Measurements from ENCODE around the gene FRG2B.
"Not testable (repeated sequence)": the region's sequence is repeated elsewhere in the genome, so short reads cannot be mapped to it uniquely, and the experiment has no call there.

FRG2B gene

DNA sequence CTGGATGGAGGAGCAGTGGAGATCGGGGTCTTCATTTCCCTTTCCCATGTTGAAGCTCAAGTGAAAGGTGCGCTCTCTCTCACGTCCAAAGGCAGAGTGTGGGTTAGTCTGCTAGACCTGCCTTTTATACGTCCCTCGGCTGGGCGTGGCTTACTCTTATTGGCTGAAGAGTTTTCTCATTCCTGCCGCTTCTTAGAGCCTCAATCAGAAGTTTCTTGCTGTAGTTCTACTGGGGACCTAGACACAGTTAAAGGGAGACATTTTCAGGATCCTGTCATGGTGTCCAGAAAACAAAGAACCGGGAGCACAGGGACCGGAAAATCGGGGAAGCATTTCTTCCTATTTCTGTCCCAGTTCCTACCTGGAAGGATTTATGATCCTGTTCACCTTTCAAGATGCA lies at the start of gene FRG2B:
FRG2B (minus strand) TSS at position 101 of the 400 bp plus-strand sequence; CDS start at position 48, 53 bp downstream.
- ATAC-seq; H3K9me3 Mint-ChIP-seq; DNase-seq (ENCODE audit: low spot score in 2 of 2); H3K27ac Mint-ChIP-seq; H3K36me3 Mint-ChIP-seq; H3K4me1 Mint-ChIP-seq; H3K4me3 Mint-ChIP-seq: not testable (repeated sequence)

DNA sequence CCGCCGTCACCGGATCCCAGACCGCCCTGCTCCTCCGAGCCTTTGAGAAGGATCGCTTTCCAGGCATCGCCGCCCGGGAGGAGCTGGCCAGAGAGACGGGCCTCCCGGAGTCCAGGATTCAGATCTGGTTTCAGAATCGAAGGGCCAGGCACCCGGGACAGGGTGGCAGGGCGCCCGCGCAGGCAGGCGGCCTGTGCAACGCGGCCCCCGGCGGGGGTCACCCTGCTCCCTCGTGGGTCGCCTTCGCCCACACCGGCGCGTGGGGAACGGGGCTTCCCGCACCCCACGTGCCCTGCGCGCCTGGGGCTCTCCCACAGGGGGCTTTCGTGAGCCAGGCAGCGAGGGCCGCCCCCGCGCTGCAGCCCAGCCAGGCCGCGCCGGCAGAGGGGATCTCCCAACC lies 40.9 kb upstream of the FRG2B start:
- not testable (repeated sequence) for H3K36me3 Mint-ChIP-seq; H3K27ac Mint-ChIP-seq; DNase-seq (ENCODE audit: low spot score in 2 of 2); H3K4me1 Mint-ChIP-seq; H3K9me3 Mint-ChIP-seq; H3K4me3 Mint-ChIP-seq
- peak; percentile 61 for ATAC-seq

DNA sequence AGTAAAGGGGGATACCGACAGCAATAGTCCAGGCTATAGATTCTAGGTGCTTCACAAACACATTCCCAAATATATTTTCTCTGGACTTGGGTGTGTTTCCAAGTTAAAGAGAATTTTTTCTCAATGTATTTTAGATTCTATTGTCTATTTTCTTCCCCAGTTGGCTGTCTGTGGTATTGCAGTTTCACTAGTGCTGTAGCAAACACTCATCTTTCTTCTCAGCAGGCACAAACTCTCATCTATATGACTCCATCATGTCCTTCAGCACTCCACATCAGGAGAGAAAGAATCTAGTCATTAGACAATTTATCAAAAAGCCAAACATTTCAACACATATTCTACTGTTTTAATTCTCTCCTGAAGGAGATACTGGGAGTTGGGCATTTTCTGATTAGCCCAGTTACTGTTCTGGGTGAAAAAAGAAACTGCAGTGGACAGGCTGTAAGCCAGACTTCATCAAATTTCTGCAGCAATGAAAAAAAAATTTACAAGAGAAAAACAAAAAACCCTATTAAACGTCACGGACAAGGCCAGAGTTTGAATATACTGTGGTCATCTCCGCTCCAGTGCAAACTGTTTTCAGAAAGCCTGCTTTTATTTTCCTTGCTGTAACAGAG lies 37.1 kb upstream of the FRG2B start:
- not testable (repeated sequence) for ATAC-seq; DNase-seq (ENCODE audit: low spot score in 2 of 2); H3K9me3 Mint-ChIP-seq; H3K4me1 Mint-ChIP-seq; H3K27ac Mint-ChIP-seq; H3K4me3 Mint-ChIP-seq; H3K36me3 Mint-ChIP-seq

DNA sequence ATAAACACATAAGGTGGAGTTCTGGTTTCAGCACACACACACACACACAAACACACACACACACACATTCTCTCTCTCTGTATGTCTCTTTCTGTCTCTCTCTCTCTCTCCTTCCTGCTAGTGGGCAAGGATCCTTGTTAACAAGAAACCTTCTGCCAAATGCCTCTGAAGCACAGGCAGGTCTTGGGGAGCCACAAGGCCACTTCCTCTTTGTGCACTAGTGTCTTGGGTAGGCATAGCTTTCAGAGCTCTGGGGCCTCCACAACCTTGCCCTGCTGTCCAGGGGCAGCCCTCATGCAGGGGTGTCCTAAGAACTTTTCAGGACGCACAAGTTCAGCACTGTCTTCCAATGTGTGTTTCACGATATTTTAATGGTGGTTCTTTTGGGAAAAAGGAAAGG lies 34.5 kb upstream of the FRG2B start:
- H3K9me3 Mint-ChIP-seq; DNase-seq (ENCODE audit: low spot score in 2 of 2); H3K4me3 Mint-ChIP-seq; H3K36me3 Mint-ChIP-seq; H3K4me1 Mint-ChIP-seq; H3K27ac Mint-ChIP-seq; ATAC-seq: not testable (repeated sequence)

DNA sequence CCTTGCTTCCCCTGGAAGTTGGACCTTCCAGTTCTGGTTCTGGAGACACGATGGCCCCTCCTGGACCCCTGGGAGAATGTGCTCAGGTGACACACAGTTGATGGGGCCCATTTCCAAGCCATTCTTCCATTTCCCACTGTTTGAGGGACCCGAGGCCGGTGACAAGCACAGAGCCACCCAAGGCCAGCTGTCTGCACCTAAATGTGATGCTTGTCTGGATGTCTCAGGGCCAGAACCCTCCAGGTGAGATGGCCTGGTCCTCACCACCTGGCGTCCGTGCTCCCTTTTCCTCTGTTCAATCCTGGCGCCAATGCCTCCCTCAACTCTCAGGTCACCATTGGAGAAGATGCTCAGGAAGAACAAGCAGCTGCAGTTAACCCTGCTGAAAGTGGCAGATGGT lies 33.9 kb upstream of the FRG2B start:
- not testable (repeated sequence) for H3K9me3 Mint-ChIP-seq; ATAC-seq; H3K4me1 Mint-ChIP-seq; H3K36me3 Mint-ChIP-seq; H3K4me3 Mint-ChIP-seq; DNase-seq (ENCODE audit: low spot score in 2 of 2); H3K27ac Mint-ChIP-seq

DNA sequence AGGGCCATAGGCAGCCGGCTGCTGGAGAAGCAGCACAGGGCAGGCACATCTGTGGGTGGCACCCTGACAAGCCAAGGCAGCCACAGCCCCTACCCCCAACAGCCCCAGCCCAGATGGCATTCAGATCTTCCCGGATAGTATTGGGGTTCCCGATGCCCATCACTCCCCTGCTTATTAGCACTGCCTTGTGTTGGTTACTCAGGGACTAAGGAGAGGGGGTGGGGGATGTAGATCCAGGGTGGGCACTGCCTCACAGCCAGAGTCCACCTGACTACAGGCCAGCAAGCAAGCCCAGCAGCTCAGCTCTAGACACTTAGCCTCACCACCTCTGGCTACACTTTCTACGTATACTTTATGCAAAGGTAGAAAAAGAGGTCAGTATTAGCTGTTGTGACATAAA lies 30.7 kb upstream of the FRG2B start:
- not testable (repeated sequence) for H3K9me3 Mint-ChIP-seq; H3K36me3 Mint-ChIP-seq; H3K27ac Mint-ChIP-seq; DNase-seq (ENCODE audit: low spot score in 2 of 2); ATAC-seq; H3K4me3 Mint-ChIP-seq; H3K4me1 Mint-ChIP-seq

DNA sequence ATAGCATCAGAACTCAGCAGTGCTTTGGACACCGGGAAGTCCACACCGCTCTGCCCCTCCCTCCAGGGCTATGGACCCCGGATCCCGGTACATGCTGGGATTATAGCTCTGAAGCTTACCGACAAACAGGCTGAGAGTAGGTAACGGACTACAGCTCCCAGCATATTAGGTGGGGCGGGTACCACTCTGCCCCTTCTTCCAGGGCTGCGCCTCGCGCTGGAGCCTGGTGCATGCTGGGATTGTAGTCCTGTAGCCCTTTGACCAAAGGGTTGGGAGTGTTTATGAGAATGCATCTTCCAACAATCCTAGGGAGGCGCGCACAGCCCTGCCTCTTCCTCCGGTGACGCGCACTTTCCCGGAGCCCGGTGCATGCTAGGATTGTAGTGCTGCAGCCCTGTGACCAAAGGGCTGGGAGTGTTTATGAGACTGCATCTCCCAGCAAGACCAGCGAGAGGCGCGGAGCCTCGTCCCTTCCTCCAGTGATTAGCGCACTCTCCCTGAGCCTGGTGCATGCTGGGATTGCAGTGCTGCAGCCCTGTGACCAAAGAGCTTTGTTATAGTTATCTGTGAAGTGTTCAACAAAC lies 22.4 kb upstream of the FRG2B start:
- H3K9me3 Mint-ChIP-seq; ATAC-seq; H3K36me3 Mint-ChIP-seq; H3K27ac Mint-ChIP-seq; H3K4me3 Mint-ChIP-seq; DNase-seq (ENCODE audit: low spot score in 2 of 2); H3K4me1 Mint-ChIP-seq: not testable (repeated sequence)

DNA sequence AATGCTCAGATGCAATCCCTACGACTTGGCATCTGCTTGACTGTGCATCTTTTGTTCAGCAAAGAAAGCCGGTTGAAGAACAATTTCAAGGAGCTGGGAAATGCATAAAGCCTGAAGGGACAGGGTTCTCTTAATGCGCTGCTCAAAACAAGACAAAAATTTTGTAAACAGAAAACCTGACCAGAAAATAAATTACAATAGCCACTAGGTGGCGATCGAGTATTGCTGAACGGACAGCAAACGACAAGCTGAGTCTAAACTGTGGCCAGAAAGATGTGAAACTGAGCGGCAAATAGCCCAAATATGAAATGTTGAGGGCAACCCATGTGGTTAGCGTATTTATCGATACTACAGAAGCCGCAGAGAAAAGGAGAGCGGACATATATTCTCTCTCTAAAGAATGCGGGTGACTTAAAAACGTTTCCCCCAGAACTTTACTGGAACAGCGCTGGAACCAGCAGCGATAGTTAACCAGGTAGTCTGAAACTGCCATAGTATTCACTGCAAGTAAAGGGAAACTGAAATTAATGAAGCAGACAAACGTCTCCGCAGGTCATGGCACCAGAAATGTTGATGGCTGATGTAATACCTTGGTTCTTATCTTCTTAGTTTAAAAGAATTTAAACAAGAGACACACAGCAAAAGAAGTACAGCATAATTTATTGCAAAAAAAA lies 20.6 kb upstream of the FRG2B start:
- not testable (repeated sequence) for H3K4me3 Mint-ChIP-seq; H3K36me3 Mint-ChIP-seq; H3K4me1 Mint-ChIP-seq; DNase-seq (ENCODE audit: low spot score in 2 of 2); H3K27ac Mint-ChIP-seq; H3K9me3 Mint-ChIP-seq
- ATAC-seq, result peak; percentile 55

DNA sequence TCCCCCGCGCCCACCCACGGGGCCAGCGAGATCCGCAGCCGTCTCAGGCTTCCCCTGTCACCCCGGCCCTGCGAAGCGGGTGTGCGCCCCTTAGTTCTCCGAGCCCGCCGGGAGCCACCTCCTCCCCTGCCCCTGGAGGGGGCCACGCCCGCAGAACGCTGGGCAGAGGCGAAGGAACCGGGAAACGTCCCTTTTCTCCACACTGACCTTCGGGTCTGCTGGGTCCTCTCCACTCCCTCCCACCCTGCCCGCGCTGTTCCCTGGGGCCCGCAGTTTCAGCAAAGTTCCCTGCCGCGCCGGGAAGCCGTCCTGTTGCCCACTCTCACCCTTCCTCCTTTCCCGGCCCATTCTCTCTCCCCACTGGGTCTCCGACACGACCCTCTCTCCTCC lies 11.2 kb upstream of the FRG2B start:
- ATAC-seq; H3K4me1 Mint-ChIP-seq; DNase-seq (ENCODE audit: low spot score in 2 of 2); H3K9me3 Mint-ChIP-seq; H3K36me3 Mint-ChIP-seq; H3K27ac Mint-ChIP-seq: not testable (repeated sequence)
- peak overlapping the region; percentile 24 for H3K4me3 Mint-ChIP-seq

DNA sequence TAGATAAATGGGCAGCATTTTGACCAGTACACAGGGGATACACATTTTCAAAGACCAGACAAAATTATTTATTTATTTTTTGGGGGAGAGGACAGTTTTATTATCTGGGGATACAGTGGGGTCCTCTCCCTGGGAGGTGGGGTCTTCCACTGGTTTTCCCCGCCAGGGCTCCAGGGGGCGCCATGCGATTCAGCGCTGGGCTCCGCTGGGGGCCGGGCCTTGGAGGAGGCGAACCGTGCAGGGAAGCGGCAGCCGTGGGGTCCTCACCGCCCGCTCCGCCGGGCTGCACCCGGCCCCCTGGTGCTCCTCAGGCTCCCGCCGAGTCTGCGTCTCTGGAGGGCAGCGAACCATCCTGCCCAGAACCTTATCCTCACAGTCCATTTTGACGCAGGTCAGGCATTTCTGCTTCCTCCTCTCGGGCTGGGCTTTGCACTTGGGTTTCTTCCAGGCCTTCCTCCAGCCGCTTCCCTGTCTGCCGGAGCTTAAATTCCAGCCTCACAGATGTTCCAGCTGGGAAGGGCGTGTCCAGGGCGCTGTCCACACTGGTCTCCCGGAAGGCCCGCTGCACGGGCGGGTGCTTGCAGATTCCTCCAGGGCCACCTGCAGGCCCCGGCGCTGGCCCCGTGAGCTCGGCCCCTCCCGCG lies 10.7 kb upstream of the FRG2B start:
- ATAC-seq, result peak; percentile 66
- H3K4me3 Mint-ChIP-seq, result not testable (repeated sequence)

DNA sequence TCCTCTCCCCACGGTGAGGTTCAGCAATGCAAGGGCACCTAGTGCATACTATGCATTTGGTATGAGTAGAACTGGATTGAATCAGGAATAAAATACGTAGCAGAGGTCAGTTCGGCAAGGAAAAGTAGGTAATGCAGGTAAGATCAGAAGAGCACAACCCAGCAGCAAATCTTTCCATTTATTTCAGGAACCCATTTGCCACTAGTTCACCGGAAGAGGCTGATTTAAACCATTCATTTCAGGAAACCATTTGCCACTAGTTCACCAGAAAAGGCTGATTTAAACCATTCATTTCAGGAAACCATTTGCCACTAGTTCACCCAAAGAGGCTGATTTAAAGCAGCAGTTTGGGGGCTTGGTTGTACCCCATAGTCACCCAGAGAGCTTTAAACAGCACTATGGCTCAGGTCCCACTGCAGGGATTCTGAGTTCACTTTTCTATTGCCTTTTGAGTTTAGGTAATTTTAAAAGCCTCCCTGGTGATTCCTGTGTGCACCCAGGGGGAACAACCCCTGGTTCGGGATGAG lies 4.2 kb upstream of the FRG2B start:
- not testable (repeated sequence) for H3K9me3 Mint-ChIP-seq; H3K36me3 Mint-ChIP-seq; H3K27ac Mint-ChIP-seq; DNase-seq (ENCODE audit: low spot score in 2 of 2); H3K4me3 Mint-ChIP-seq; H3K4me1 Mint-ChIP-seq
- ATAC-seq, result peak; percentile 83

More for the DNA sequence above, 10.7 kb upstream of the FRG2B start:
- H3K27ac Mint-ChIP-seq; H3K4me1 Mint-ChIP-seq; H3K36me3 Mint-ChIP-seq; DNase-seq (ENCODE audit: low spot score in 2 of 2); H3K9me3 Mint-ChIP-seq: not testable (repeated sequence)

DNA sequence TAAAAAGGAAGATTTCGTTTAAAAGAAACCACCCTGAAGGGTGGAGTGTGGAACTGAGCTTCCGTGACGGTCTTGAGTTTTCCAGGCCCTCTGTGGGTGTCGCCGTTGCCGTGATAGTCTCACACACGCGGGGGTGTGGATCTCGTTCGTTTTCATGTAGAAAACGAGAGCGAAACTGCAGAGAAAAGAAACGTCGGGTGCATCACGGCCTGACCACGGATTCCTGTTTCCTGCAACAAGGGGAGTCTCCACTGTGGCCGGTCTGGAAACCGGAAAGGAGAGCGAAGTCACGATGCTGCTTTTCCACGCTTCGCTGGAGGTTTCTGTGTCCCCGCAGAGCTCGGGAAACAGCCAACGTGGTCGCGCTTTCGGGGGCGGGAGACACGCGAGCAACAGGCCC lies 4.1 kb downstream of the FRG2B start:
- DNase-seq (ENCODE audit: low spot score in 2 of 2); H3K9me3 Mint-ChIP-seq; H3K4me3 Mint-ChIP-seq; H3K4me1 Mint-ChIP-seq; H3K36me3 Mint-ChIP-seq; H3K27ac Mint-ChIP-seq; ATAC-seq: not testable (repeated sequence)

DNA sequence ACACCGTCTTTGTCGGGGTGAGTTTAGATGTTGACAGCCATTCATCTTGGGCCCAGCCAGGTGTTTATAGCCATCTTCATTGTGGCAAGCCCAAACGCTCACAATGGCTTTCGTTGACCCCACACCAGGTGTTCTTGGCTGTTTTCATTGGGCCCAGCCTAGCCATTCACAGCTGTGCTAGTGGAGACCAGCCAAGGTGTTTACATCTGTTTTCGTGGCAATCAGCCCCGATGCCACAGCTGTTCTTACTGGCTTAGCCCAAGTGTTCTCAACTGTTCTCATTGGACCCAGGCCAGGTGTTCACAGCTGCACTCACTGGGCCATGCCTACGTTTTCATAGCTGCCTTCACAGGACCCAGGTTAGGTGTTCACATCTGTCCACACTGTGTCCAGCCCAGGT lies 7.7 kb downstream of the FRG2B start:
- Mint-ChIP-seq H3K36me3 (no peaks in the 10 kb centered on the region), H3K9me3 (no peaks in the 10 kb centered on the region), H3K27ac (no peak overlapping the region), H3K4me1 (peaks cover 6% of the 10 kb centered on the region), H3K4me3 (no peak overlapping the region)
- ATAC-seq (no peak), DNase-seq (ENCODE audit: low spot score in 2 of 2) (no peak)

DNA sequence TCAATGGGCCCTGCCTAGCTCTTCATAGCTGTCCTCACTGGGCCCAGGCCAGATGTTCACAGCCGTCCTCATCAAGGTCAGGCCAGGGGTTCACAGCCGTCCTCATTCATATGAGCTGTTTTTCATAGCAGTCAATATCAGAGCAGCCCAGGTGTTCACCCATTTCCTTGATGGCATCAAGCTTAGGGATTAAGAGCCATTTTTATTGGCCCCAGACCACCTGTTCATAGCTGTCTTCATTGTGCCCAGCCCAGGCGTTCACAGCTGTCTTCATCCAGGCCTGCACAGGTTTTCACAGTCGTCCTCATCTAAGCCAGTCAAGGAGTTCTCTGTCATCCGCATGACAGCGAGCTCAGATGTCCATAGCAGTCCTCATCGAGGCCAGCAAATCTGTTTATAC lies 9.4 kb downstream of the FRG2B start:
- Mint-ChIP-seq H3K27ac (no peak overlapping the region), H3K36me3 (no peaks in the 10 kb centered on the region), H3K9me3 (no peaks in the 10 kb centered on the region), H3K4me3 (no peak overlapping the region), H3K4me1 (no peaks in the 10 kb centered on the region)
- ATAC-seq, result no peak
- no peak for DNase-seq (ENCODE audit: low spot score in 2 of 2)

DNA sequence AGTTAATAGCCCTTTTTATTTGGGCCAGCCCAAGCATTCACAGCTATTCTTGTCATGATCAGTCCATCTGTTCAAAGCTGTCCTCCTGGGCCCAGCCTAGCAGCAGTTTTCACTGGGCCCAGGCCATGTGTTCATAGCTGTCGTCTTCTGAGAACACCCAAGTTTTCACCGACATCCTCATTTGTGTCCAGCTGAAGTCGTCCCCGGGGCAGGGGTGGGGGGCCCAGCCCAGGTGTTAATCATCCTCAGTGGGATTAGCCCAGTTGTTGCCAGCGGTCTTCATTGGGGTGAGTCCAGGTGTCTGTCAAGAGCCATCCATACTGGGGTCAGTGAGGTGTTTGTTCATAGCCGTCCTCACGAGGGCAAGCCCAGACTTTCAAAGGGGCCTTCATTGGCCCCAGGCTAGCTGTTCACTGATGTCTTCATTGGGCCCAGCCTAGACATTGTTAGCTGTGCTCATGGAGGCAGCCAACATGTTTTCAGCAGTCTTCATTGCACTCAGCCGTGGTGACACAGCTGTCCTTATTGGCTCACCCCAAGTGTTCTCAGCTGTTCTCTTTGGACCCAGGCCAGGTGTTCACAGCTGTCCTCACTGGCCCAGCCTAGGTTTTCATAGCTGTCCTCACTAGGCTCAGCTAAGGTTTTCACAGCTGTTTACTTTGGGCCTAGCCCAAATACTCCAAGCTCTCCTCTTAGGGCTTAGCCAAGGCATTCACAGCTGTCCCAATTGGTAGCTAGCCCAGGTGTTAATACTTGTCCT lies 10.0 kb downstream of the FRG2B start:
- Mint-ChIP-seq H3K27ac (no peak overlapping the region), H3K36me3 (no peaks in the 10 kb centered on the region), H3K4me1 (no peaks in the 10 kb centered on the region), H3K9me3 (no peaks in the 10 kb centered on the region), H3K4me3 (no peak overlapping the region)
- ATAC-seq (no peak), DNase-seq (ENCODE audit: low spot score in 2 of 2) (no peak)

Measured in stimulated activated effector memory CD8-positive, alpha-beta T cell treated with anti-CD3 and anti-CD28 coated beads, Interleukin-12 subunit alpha, Interleukin-12 subunit beta, amount 100 ng/mL, for 72 hours (primary cell).